Measurements from ENCODE around the gene F2RL3.

DNA sequence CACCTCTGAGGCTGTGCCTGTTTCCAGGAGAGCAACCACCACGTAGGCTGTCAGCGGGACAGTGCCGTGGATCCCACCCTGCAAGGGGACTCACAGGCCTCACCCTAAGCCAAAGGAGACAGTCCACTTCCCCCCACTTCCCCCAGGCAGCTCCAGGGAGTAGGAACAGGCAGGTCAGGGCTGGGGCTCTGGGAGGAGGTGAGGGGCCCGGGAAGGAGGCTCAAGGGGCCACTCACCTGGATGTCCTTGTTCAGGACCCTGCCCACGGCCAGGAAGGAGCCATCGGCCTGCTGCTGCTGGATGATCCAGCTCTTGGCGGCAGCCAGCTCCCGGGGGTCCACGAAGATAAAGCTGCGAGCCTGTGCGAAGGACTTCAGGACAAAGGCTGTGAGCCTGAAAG, 25.6 kb downstream of the F2RL3 start:
- TF ChIP-seq, protein P1, sequence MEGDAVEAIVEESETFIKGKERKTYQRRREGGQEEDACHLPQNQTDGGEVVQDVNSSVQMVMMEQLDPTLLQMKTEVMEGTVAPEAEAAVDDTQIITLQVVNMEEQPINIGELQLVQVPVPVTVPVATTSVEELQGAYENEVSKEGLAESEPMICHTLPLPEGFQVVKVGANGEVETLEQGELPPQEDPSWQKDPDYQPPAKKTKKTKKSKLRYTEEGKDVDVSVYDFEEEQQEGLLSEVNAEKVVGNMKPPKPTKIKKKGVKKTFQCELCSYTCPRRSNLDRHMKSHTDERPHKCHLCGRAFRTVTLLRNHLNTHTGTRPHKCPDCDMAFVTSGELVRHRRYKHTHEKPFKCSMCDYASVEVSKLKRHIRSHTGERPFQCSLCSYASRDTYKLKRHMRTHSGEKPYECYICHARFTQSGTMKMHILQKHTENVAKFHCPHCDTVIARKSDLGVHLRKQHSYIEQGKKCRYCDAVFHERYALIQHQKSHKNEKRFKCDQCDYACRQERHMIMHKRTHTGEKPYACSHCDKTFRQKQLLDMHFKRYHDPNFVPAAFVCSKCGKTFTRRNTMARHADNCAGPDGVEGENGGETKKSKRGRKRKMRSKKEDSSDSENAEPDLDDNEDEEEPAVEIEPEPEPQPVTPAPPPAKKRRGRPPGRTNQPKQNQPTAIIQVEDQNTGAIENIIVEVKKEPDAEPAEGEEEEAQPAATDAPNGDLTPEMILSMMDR (IDR thresholded peaks at IDR 0.05; ENCODE audit: low read length), result no peak
- TF ChIP-seq EZH2 (IDR thresholded peaks at IDR 0.05; ENCODE audit: borderline replicate concordance, low read length), result no peak

All from OCI-LY1 (cell line).